Stimulated activated naive B cell treated with anti-CD40 and anti-IgM and Interleukin-4, amounts not matched to agents 10 μg/mL and 1 μg/mL and 100 μg/mL, for 72 hours (primary cell): ENCODE data around the gene CARF.
"Not testable (repeated sequence)": the region's sequence is repeated elsewhere in the genome, so short reads cannot be mapped to it uniquely, and the experiment has no call there.

ENCODE experiments used
- ATAC-seq, 2 donors: fragments of 150-1000 bp; cut with Tn5 transposase; replicated peaks; 2 replicates each; pipeline ENCODE4 v1.10.0; 2021; ENCODE audit warnings: moderate library complexity in 1 of 2
- DNase-seq: peaks from one replicate; pipeline ENCODE4 v3.0.0; 2021
- H3K27ac Mint-ChIP-seq: one replicate; pipeline ENCODE4 v1.8.0; 2022; ENCODE audit warnings: mild to moderate bottlenecking, mixed read lengths
- H3K27me3 Mint-ChIP-seq, 2 donors: one replicate each; pipeline ENCODE4 v1.8.0; 2022; ENCODE audit warnings: mixed read lengths in 2 of 2
- H3K36me3 Mint-ChIP-seq, 2 donors: one replicate each; pipeline ENCODE4 v1.8.0; 2022; ENCODE audit warnings: mixed read lengths in 2 of 2, mild to moderate bottlenecking in 1 of 2
- H3K4me1 Mint-ChIP-seq, 2 donors: one replicate each; pipeline ENCODE4 v1.8.0; 2022; ENCODE audit warnings: mixed read lengths in 2 of 2, mild to moderate bottlenecking in 1 of 2
- H3K4me3 Mint-ChIP-seq, 2 donors: one replicate each; pipeline ENCODE4 v1.8.0; 2022; ENCODE audit warnings: mild to moderate bottlenecking in 2 of 2, mixed read lengths in 2 of 2, moderate library complexity in 1 of 2
- H3K9me3 Mint-ChIP-seq, 2 donors: one replicate each; pipeline ENCODE4 v1.8.0; 2022; ENCODE audit warnings: mixed read lengths in 2 of 2, mild to moderate bottlenecking in 1 of 2

CARF gene

GRCh38 chr2:202911203-202911511, 918 bp upstream of the CARF start:
- peak; percentile 17 to 21 for ATAC-seq
- Mint-ChIP-seq H3K9me3 (no peaks in the 10 kb centered on the region), H3K27me3 (no peaks in the 10 kb centered on the region), H3K27ac (peak overlapping the region; percentile 98), H3K4me1 (peaks cover 5 to 23% of the 10 kb centered on the region in 2 donors), H3K36me3 (peaks cover 4 to 12% of the 10 kb centered on the region in 2 donors), H3K4me3 (peak overlapping the region; percentile 91 to 98)
- DNase-seq: no peak

GRCh38 chr2:202912342-202913201, 497 bp downstream of the CARF start:
- DNase-seq, H3K36me3 Mint-ChIP-seq, H3K9me3 Mint-ChIP-seq, H3K27me3 Mint-ChIP-seq: not testable (repeated sequence)
- ATAC-seq: peak; percentile 66 to 67
- H3K4me3 Mint-ChIP-seq: peak overlapping the region; percentile 91 to 98
- H3K4me1 Mint-ChIP-seq: peaks cover 5 to 20% of the 10 kb centered on the region in 2 donors
- H3K27ac Mint-ChIP-seq: peak overlapping the region; percentile 98

- Mint-ChIP-seq H3K36me3 (peaks cover 7 to 11% of the 10 kb centered on the region in 2 donors), H3K4me3 (no peak overlapping the region), H3K4me1 (no peaks in the 10 kb centered on the region), H3K9me3 (no peaks in the 10 kb centered on the region), H3K27me3 (no peaks in the 10 kb centered on the region), H3K27ac (no peak overlapping the region)
- ATAC-seq (no peak), DNase-seq (no peak)
These were observed 6.8 kb downstream of the CARF start for GRCh38 chr2:202918860-202919259.

GRCh38 chr2:202932425-202933138, 20.5 kb downstream of the CARF start:
- Mint-ChIP-seq H3K27ac (no peak overlapping the region), H3K9me3 (peaks cover 0 to 2% of the 10 kb centered on the region in 2 donors), H3K27me3 (no peaks in the 10 kb centered on the region), H3K4me3 (no peak overlapping the region), H3K4me1 (peaks cover 0 to 10% of the 10 kb centered on the region in 2 donors), H3K36me3 (peaks cover 34 to 58% of the 10 kb centered on the region in 2 donors)
- DNase-seq (no peak), ATAC-seq (no peak)

- Mint-ChIP-seq H3K4me3 (no peak overlapping the region), H3K27ac (no peak overlapping the region), H3K9me3 (peaks cover 0 to 2% of the 10 kb centered on the region in 2 donors), H3K27me3 (no peaks in the 10 kb centered on the region), H3K36me3 (peaks cover 30 to 52% of the 10 kb centered on the region in 2 donors), H3K4me1 (peaks cover 0 to 10% of the 10 kb centered on the region in 2 donors)
- no peak for DNase-seq
- no peak for ATAC-seq
These were observed 21.1 kb downstream of the CARF start for GRCh38 chr2:202933139-202933510.

GRCh38 chr2:202933958-202934357, 21.9 kb downstream of the CARF start:
- ATAC-seq (no peak), DNase-seq (no peak)
- Mint-ChIP-seq H3K4me1 (peaks cover 0 to 10% of the 10 kb centered on the region in 2 donors), H3K27ac (no peak overlapping the region), H3K36me3 (peaks cover 30 to 50% of the 10 kb centered on the region in 2 donors), H3K27me3 (no peaks in the 10 kb centered on the region), H3K4me3 (no peak overlapping the region), H3K9me3 (peaks cover 0 to 2% of the 10 kb centered on the region in 2 donors)

GRCh38 chr2:202934456-202934855, 22.4 kb downstream of the CARF start:
- Mint-ChIP-seq H3K27me3 (no peaks in the 10 kb centered on the region), H3K4me1 (peaks cover 0 to 10% of the 10 kb centered on the region in 2 donors)
- ATAC-seq: no peak

GRCh38 chr2:202938960-202939359, 26.9 kb downstream of the CARF start:
- H3K27ac Mint-ChIP-seq: no peak overlapping the region
- DNase-seq (no peak), ATAC-seq (no peak)
- H3K27me3 Mint-ChIP-seq: no peaks in the 10 kb centered on the region
- peaks cover 0 to 2% of the 10 kb centered on the region in 2 donors for H3K9me3 Mint-ChIP-seq
- no peak overlapping the region for H3K4me3 Mint-ChIP-seq
- peaks cover 19 to 33% of the 10 kb centered on the region in 2 donors for H3K36me3 Mint-ChIP-seq
- peaks cover 0 to 5% of the 10 kb centered on the region in 2 donors for H3K4me1 Mint-ChIP-seq

More at GRCh38 chr2:202934456-202934855, 22.4 kb downstream of the CARF start:
- Mint-ChIP-seq H3K27ac (no peak overlapping the region), H3K4me3 (no peak overlapping the region), H3K36me3 (peaks cover 30 to 46% of the 10 kb centered on the region in 2 donors), H3K9me3 (peaks cover 0 to 2% of the 10 kb centered on the region in 2 donors)
- DNase-seq: no peak

- no peak for ATAC-seq
- DNase-seq: no peak
- no peaks in the 10 kb centered on the region for H3K4me1 Mint-ChIP-seq
- no peaks in the 10 kb centered on the region for H3K27me3 Mint-ChIP-seq
- H3K9me3 Mint-ChIP-seq: peaks cover 4% of the 10 kb centered on the region in 2 donors
- peaks cover 31 to 40% of the 10 kb centered on the region in 2 donors for H3K36me3 Mint-ChIP-seq
- no peak overlapping the region for H3K4me3 Mint-ChIP-seq
- no peak overlapping the region for H3K27ac Mint-ChIP-seq
These were observed 29.7 kb downstream of the CARF start for GRCh38 chr2:202941771-202942170.

GRCh38 chr2:202944408-202944807, 32.3 kb downstream of the CARF start:
- no peaks in the 10 kb centered on the region for H3K4me1 Mint-ChIP-seq
- H3K27ac Mint-ChIP-seq: no peak overlapping the region
- no peak for DNase-seq
- no peaks in the 10 kb centered on the region for H3K27me3 Mint-ChIP-seq
- ATAC-seq: no peak
- peaks cover 38 to 51% of the 10 kb centered on the region in 2 donors for H3K36me3 Mint-ChIP-seq
- H3K4me3 Mint-ChIP-seq: no peak overlapping the region
- H3K9me3 Mint-ChIP-seq: peaks cover 12 to 14% of the 10 kb centered on the region in 2 donors

- Mint-ChIP-seq H3K27ac (no peak overlapping the region), H3K27me3 (no peaks in the 10 kb centered on the region), H3K36me3 (peaks cover 36 to 49% of the 10 kb centered on the region in 2 donors), H3K4me1 (no peaks in the 10 kb centered on the region), H3K9me3 (peaks cover 12 to 14% of the 10 kb centered on the region in 2 donors), H3K4me3 (no peak overlapping the region)
- ATAC-seq (no peak), DNase-seq (no peak)
These were observed 32.7 kb downstream of the CARF start for GRCh38 chr2:202944816-202945215.

- ATAC-seq (no peak), DNase-seq (no peak)
- Mint-ChIP-seq H3K27me3 (no peaks in the 10 kb centered on the region), H3K27ac (no peak overlapping the region), H3K4me3 (no peak overlapping the region), H3K9me3 (peaks cover 12 to 14% of the 10 kb centered on the region in 2 donors), H3K36me3 (peaks cover 36 to 49% of the 10 kb centered on the region in 2 donors), H3K4me1 (no peaks in the 10 kb centered on the region)
These were observed 33.4 kb downstream of the CARF start for GRCh38 chr2:202945497-202945896.

- not testable (repeated sequence) for H3K27ac Mint-ChIP-seq, DNase-seq, H3K4me1 Mint-ChIP-seq, H3K27me3 Mint-ChIP-seq, ATAC-seq, H3K4me3 Mint-ChIP-seq
- Mint-ChIP-seq H3K36me3 (peaks cover 32 to 42% of the 10 kb centered on the region in 2 donors), H3K9me3 (peaks cover 12 to 14% of the 10 kb centered on the region in 2 donors)
These were observed 37.3 kb downstream of the CARF start for GRCh38 chr2:202949333-202949732.

GRCh38 chr2:202950592-202950991, 38.5 kb downstream of the CARF start:
- Mint-ChIP-seq H3K27ac (no peak overlapping the region), H3K9me3 (peaks cover 9% of the 10 kb centered on the region in 2 donors), H3K4me3 (no peak overlapping the region), H3K36me3 (peaks cover 24 to 30% of the 10 kb centered on the region in 2 donors), H3K27me3 (no peaks in the 10 kb centered on the region), H3K4me1 (no peaks in the 10 kb centered on the region)
- ATAC-seq (peak in 1 of 2 donors; percentile 33), DNase-seq (no peak)
